K562 (cell line): Measurements from ENCODE around the gene NAPEPLD. TPM values are rescaled to one million over a fixed set of nuclear protein-coding genes. Genes with fewer than 3 reads are reported as not detected.

Experiments used
- ATF3 ChIP-seq, 2 experiments: fragments of 450-650 bp in 1 of 2; sonication (generic) in 1 of 2; formaldehyde crosslinking in 1 of 2; IDR thresholded peaks in 1 of 2; conservative IDR thresholded peaks in 1 of 2; 2 replicates each; pipeline versions ENCODE4 v1.6.1 to v1.8.1; 2016 to 2023; ENCODE audit warnings: mild to moderate bottlenecking in 2 of 2, moderate library complexity in 2 of 2, inconsistent platforms in 1 of 2, missing genetic modification reagents in 1 of 2
- ATF6 ChIP-seq: sonication (generic); formaldehyde crosslinking; IDR thresholded peaks from 2 replicates; pipeline ENCODE4 v1.4.0; 2020; ENCODE audit warnings: mild to moderate bottlenecking, missing genetic modification reagents
- CBX5 ChIP-seq: IDR thresholded peaks from 2 replicates; pipeline ENCODE4 v1.6.1; 2014; ENCODE audit warnings: low read depth, borderline replicate concordance
- CREM ChIP-seq: IDR thresholded peaks from 2 replicates; pipeline ENCODE4 v1.6.1; 2014; ENCODE audit warnings: antibody characterized with exemption, low read depth
- CTBP1 ChIP-seq: fragments of 450-650 bp; IDR thresholded peaks from 2 replicates; pipeline ENCODE4 v1.6.1; 2016; ENCODE audit warnings: borderline replicate concordance
- FOS ChIP-seq: IDR thresholded peaks from 3 replicates; pipeline ENCODE4 v1.6.1; 2011; ENCODE audit not compliant: insufficient read length; ENCODE audit errors: extremely low read depth
- MEF2A ChIP-seq: IDR thresholded peaks from 2 replicates; pipeline ENCODE4 v1.6.1; 2011; ENCODE audit warnings: low read depth, mild to moderate bottlenecking, low read length, moderate library complexity; ENCODE audit not compliant: control insufficient read depth
- NCOA2 ChIP-seq, 2 experiments: fragments of 450-650 bp; IDR thresholded peaks; 2 replicates each; pipeline ENCODE4 v1.6.1; 2018; ENCODE audit warnings: mild to moderate bottlenecking in 2 of 2, moderate library complexity in 1 of 2; ENCODE audit not compliant: partially characterized antibody in 2 of 2
- NCOA4 ChIP-seq: fragments of 450-650 bp; IDR thresholded peaks from 2 replicates; pipeline ENCODE4 v1.6.1; 2018; ENCODE audit warnings: mild to moderate bottlenecking; ENCODE audit not compliant: partially characterized antibody
- RNF219 ChIP-seq: fragments of 250-450 bp; sonication (Bioruptor Pico); IDR thresholded peaks from 2 replicates; pipeline ENCODE4 v1.5.0; 2022; ENCODE audit warnings: mild to moderate bottlenecking
- TCF7 ChIP-seq: sonication (generic); IDR thresholded peaks from 2 replicates; pipeline ENCODE4 v1.6.1; 2016; ENCODE audit warnings: antibody characterized with exemption, borderline replicate concordance
- ZC3H11A ChIP-seq: IDR thresholded peaks from 2 replicates; pipeline ENCODE4 v1.6.1; 2012; ENCODE audit warnings: low read depth, low read length, improper control_type of control experiment
- ZFPM2 ChIP-seq: fragments of 250-450 bp; sonication (Bioruptor Pico); IDR thresholded peaks from 2 replicates; pipeline ENCODE4 v1.5.1; 2022; ENCODE audit warnings: mild to moderate bottlenecking
- ZNF146 ChIP-seq: IDR thresholded peaks from one replicate; pipeline ENCODE4 v1.6.1; 2018; ENCODE audit warnings: missing compliant biosample characterization; ENCODE audit not compliant: unreplicated experiment
- ZNF354B ChIP-seq: fragments of 250-450 bp; sonication (Bioruptor Pico); IDR thresholded peaks from 2 replicates; pipeline ENCODE4 v1.4.0; 2020
- ZNF431 ChIP-seq: sonication (generic); formaldehyde crosslinking; IDR thresholded peaks from 2 replicates; pipeline ENCODE4 v1.8.0; 2022; ENCODE audit warnings: mild to moderate bottlenecking, missing genetic modification reagents
- ZZZ3 ChIP-seq: fragments of 450-650 bp; IDR thresholded peaks from 2 replicates; pipeline ENCODE4 v1.6.1; 2016; ENCODE audit warnings: antibody characterized with exemption, mild to moderate bottlenecking, moderate library complexity
- polyA plus RNA-seq, 8 experiments: library from polyadenylated mRNA; depleted of rRNA in 4 of 8; stranded (reverse) in 5 of 8; unstranded in 3 of 8; fragments of >200 nt; fragmentation: Nextera tagmentation in 2 of 8; fragmentation: Illumina TruSeq in 1 of 8; extraction: Ambion mirVana in 2 of 8; extraction: Trizol in 1 of 8; gene quantifications; 2 replicates each; pipeline versions ENCODE4 v1.2.1 to v1.2.3, GENCODE V29; 2011 to 2014; ENCODE audit warnings: inconsistent platforms in 1 of 8, missing spikeins in 1 of 8
- total RNA-seq, 7 experiments: library from RNA; depleted of rRNA in 6 of 7; stranded (reverse); fragments of >200 nt in 6 of 7; fragmentation: Illumina TruSeq in 2 of 7; extraction: Trizol in 2 of 7; gene quantifications; 2 replicates each; pipeline versions ENCODE4 v1.2.1 to v1.2.3, GENCODE V29; 2011 to 2021; ENCODE audit warnings: low replicate concordance in 1 of 7
- TF ChIP-seq, protein P1 (sequence below): fragments of 450-650 bp; IDR thresholded peaks from 2 replicates; pipeline ENCODE4 v1.6.1; 2016; ENCODE audit warnings: mild to moderate bottlenecking

NAPEPLD gene
- total and polyA plus RNA-seq, 9 of the 15 experiments (the other 6 are each of a cell fraction or from before 2014, with no cell fraction given): 3.2 to 11.0 (median 7.5) TPM

DNA sequence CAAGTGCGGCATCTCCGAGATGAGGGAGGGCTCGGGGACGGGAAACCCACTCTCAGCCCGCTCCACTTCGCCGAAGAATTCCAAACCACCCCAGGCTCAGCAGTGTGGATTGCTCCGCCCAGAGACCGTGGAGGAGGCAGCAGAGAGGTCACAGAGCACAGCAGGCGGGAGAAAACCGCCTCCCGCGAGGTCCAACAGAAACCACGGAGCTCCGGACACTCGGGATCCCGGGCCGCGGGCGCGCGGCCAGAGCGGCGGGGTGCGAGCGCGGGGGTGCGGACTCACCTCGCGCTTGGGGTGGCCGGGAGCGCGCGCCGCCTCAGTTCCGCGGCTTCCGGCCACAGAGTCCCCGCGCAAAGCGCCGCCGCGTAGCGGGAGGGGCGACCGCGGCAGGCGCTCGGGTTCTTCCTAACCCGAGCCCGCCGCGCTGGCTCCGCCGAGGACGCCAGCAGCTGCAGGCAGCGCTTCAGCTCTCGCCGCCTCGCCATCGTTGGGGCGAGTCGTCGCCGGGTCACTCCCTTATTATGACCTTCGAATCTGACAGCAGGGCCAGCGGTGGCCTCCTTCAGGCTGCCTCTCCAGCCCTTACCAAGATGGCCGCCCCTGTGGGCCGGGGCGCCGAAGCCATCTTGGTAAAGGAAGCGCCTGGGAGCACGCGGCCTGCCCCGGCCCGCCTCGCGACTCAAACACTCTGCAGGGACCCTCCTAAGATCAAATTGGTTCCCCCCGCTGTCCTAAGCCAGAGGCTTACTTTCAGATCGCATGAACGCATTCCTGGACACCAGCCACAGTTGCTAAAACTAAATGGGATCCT is at the start of gene NAPEPLD (continued):
- TF ChIP-seq ZNF431 (CRISPR knock-in tag) (peak; percentile 68; the same call in 1 of the 2 replicates), ZZZ3 (no peak), NCOA2 (IDR thresholded peaks at IDR 0.05; ENCODE audit: partially characterized antibody in 2 of 2) (no peak), ATF6 (CRISPR knock-in tag) (0 out of 2 replicates have a peak, but pooled peaks have one; percentile 28), CREM (peak; percentile 47), CBX5 (no peak; the same call in 1 of the 2 replicates), ATF3 (IDR thresholded peaks at IDR 0.05) (no peak), ATF3 (CRISPR knock-in tag; conservative IDR thresholded peaks at IDR 0.05) (peak; percentile 82; the same call in 1 of the 2 replicates), FOS (no peak), ZFPM2 (CRISPR knock-in tag) (peak; percentile 17; the same call in 1 of the 2 replicates), ZC3H11A (0 out of 2 replicates have a peak, but pooled peaks have one; percentile 10), ZNF354B (CRISPR knock-in tag) (peak; percentile 23; the same call in 1 of the 2 replicates), CTBP1 (peak; percentile 96), RNF219 (no peak), NCOA4 (no peak), MEF2A (no peak), TCF7 (no peak; the same call in 1 of the 2 replicates), ZNF146 (CRISPR knock-in tag) (peak; percentile 16)
- TF ChIP-seq, protein P1, sequence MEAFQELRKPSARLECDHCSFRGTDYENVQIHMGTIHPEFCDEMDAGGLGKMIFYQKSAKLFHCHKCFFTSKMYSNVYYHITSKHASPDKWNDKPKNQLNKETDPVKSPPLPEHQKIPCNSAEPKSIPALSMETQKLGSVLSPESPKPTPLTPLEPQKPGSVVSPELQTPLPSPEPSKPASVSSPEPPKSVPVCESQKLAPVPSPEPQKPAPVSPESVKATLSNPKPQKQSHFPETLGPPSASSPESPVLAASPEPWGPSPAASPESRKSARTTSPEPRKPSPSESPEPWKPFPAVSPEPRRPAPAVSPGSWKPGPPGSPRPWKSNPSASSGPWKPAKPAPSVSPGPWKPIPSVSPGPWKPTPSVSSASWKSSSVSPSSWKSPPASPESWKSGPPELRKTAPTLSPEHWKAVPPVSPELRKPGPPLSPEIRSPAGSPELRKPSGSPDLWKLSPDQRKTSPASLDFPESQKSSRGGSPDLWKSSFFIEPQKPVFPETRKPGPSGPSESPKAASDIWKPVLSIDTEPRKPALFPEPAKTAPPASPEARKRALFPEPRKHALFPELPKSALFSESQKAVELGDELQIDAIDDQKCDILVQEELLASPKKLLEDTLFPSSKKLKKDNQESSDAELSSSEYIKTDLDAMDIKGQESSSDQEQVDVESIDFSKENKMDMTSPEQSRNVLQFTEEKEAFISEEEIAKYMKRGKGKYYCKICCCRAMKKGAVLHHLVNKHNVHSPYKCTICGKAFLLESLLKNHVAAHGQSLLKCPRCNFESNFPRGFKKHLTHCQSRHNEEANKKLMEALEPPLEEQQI: peak; percentile 31; the same call in 1 of the 2 replicates
